ENCODE results near the gene DDX20. TPM values are rescaled to one million over a fixed set of nuclear protein-coding genes. Genes with fewer than 3 reads are reported as not detected.

DDX20 gene
- total RNA-seq, 1 donor from 2014 or later: 15.4 TPM

DNA sequence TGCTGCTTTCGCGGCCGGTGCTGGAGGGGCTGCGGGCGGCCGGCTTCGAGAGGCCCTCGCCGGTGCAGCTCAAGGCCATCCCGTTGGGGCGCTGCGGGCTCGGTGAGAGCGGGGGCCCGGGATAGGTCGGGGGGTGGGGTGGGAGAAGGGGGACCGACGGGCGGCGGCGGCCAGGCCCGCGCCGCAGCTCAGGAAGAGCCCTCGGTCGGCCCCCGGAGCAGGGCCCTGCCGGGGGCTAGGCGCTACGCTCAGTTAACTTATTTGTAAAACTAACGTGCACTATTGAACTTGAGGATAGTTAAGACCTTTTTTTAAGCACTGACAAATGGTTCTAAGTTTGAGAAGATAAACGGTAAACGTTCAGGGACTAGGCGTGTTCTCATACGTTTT, 418 bp downstream of the DDX20 start:
- Histone ChIP-seq H3K79me2 (ENCODE audit: insufficient read depth, low read length) (peaks cover 41% of the 10 kb centered on the region), H3K4me3 (ENCODE audit: insufficient read depth, low read depth, low read length) (peak overlapping the region; percentile 90), H3K27me3 (ENCODE audit: insufficient read depth, low read length) (no peaks in the 10 kb centered on the region), H3K4me1 (ENCODE audit: insufficient read depth, low read length) (peaks cover 16% of the 10 kb centered on the region), H4K20me1 (ENCODE audit: insufficient read depth, low read length) (peaks cover 13% of the 10 kb centered on the region), H3K9ac (ENCODE audit: low read length) (peak overlapping the region; percentile 94), H3K9me3 (ENCODE audit: insufficient read depth, low read depth, low read length) (no peaks in the 10 kb centered on the region), H3K36me3 (ENCODE audit: insufficient read depth, low read length) (peaks cover 13% of the 10 kb centered on the region), H2AFZ (ENCODE audit: low read depth, low read length) (peak overlapping the region; percentile 97), H3K27ac (ENCODE audit: low read depth, low read length) (peak overlapping the region; percentile 93), H3K4me2 (ENCODE audit: low read length) (peak overlapping the region; percentile 98)
- DNase-seq (ENCODE audit: low read depth) (no peak), FAIRE-seq (no peak)
- no peaks in the 10 kb centered on the region for H3K36me3 Mint-ChIP-seq (ENCODE audit: low read depth, unreplicated experiment)
- no peak for TF ChIP-seq EZH2 (IDR thresholded peaks at IDR 0.05; ENCODE audit: insufficient read depth, low read length)
- TF ChIP-seq, protein P1, sequence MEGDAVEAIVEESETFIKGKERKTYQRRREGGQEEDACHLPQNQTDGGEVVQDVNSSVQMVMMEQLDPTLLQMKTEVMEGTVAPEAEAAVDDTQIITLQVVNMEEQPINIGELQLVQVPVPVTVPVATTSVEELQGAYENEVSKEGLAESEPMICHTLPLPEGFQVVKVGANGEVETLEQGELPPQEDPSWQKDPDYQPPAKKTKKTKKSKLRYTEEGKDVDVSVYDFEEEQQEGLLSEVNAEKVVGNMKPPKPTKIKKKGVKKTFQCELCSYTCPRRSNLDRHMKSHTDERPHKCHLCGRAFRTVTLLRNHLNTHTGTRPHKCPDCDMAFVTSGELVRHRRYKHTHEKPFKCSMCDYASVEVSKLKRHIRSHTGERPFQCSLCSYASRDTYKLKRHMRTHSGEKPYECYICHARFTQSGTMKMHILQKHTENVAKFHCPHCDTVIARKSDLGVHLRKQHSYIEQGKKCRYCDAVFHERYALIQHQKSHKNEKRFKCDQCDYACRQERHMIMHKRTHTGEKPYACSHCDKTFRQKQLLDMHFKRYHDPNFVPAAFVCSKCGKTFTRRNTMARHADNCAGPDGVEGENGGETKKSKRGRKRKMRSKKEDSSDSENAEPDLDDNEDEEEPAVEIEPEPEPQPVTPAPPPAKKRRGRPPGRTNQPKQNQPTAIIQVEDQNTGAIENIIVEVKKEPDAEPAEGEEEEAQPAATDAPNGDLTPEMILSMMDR (IDR thresholded peaks at IDR 0.05; ENCODE audit: insufficient read depth, low read depth, low read length): no peak
- H3K27ac Mint-ChIP-seq (ENCODE audit: unreplicated experiment): peak overlapping the region; percentile 72
- H3K9me3 Mint-ChIP-seq (ENCODE audit: unreplicated experiment): no peaks in the 10 kb centered on the region
- H3K27me3 Mint-ChIP-seq (ENCODE audit: low read depth, unreplicated experiment): peaks cover 4% of the 10 kb centered on the region
- peak overlapping the region; percentile 92 for H3K4me3 Mint-ChIP-seq (ENCODE audit: unreplicated experiment)
- H3K4me1 Mint-ChIP-seq (ENCODE audit: low read depth, unreplicated experiment): peaks cover 7% of the 10 kb centered on the region

DNA sequence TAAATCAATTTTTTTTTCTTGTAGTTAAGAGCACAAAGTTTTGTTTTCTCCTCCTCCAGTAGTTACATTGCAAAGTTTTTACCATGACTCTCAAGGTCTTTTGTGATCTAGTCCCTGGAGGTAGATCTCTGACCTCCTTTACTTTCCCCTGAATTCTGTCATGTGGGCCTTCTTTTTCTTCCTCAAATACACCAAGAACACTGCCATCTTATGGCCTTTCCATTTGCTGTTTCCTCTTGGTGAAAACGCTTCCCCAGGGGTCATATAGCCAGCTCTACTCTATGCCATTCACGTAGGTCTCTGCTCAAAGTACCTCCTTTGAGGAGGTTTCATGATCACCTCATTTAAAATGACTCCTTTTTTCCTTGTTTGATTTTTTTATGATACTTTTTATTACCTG, 2.7 kb downstream of the DDX20 start:
- Histone ChIP-seq H3K4me2 (ENCODE audit: low read length) (no peak overlapping the region), H3K27me3 (ENCODE audit: insufficient read depth, low read length) (no peaks in the 10 kb centered on the region), H3K4me3 (ENCODE audit: insufficient read depth, low read depth, low read length) (no peak overlapping the region), H3K36me3 (ENCODE audit: insufficient read depth, low read length) (peaks cover 21% of the 10 kb centered on the region), H4K20me1 (ENCODE audit: insufficient read depth, low read length) (peaks cover 13% of the 10 kb centered on the region), H3K27ac (ENCODE audit: low read depth, low read length) (no peak overlapping the region), H3K79me2 (ENCODE audit: insufficient read depth, low read length) (peaks cover 41% of the 10 kb centered on the region), H3K9ac (ENCODE audit: low read length) (no peak overlapping the region), H3K9me3 (ENCODE audit: insufficient read depth, low read depth, low read length) (no peaks in the 10 kb centered on the region), H2AFZ (ENCODE audit: low read depth, low read length) (no peak overlapping the region), H3K4me1 (ENCODE audit: insufficient read depth, low read length) (peaks cover 16% of the 10 kb centered on the region)
- peak overlapping the region; percentile 2 for H3K4me3 Mint-ChIP-seq (ENCODE audit: unreplicated experiment)
- H3K27ac Mint-ChIP-seq (ENCODE audit: unreplicated experiment): no peak overlapping the region
- H3K27me3 Mint-ChIP-seq (ENCODE audit: low read depth, unreplicated experiment): no peaks in the 10 kb centered on the region
- TF ChIP-seq, protein P1 (IDR thresholded peaks at IDR 0.05; ENCODE audit: insufficient read depth, low read depth, low read length): no peak
- no peak for TF ChIP-seq EZH2 (IDR thresholded peaks at IDR 0.05; ENCODE audit: insufficient read depth, low read length)
- H3K4me1 Mint-ChIP-seq (ENCODE audit: low read depth, unreplicated experiment): peaks cover 7% of the 10 kb centered on the region
- FAIRE-seq (no peak), DNase-seq (ENCODE audit: low read depth) (no peak)
- no peaks in the 10 kb centered on the region for H3K9me3 Mint-ChIP-seq (ENCODE audit: unreplicated experiment)
- H3K36me3 Mint-ChIP-seq (ENCODE audit: low read depth, unreplicated experiment): peaks cover 3% of the 10 kb centered on the region

DNA sequence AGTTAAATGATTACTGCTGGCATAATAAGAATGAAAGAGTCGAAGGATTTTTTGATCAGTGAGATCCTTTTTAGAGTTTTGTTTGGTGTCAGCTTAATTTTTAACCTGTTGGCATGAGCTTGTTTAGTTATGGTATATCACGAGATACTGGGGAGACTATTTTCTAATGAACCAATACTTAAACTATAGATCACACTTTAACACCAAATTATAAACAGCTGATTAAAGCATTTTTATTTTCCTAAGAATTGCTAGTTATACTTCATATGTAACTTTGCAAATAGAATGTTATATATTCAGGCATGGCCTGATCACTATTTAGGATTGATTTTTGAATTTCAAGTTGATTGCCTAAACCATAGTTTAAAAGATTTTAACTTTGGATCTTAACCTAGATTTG, 6.0 kb downstream of the DDX20 start:
- no peak for DNase-seq (ENCODE audit: low read depth)
- no peak overlapping the region for H3K4me3 ChIP-seq (ENCODE audit: insufficient read depth, low read depth, low read length)
- no peak overlapping the region for H3K27ac ChIP-seq (ENCODE audit: low read depth, low read length)
- H3K4me1 ChIP-seq (ENCODE audit: insufficient read depth, low read length): peaks cover 4% of the 10 kb centered on the region
- H3K27ac Mint-ChIP-seq (ENCODE audit: unreplicated experiment): no peak overlapping the region
- no peaks in the 10 kb centered on the region for H3K9me3 Mint-ChIP-seq (ENCODE audit: unreplicated experiment)
- no peak overlapping the region for H3K4me3 Mint-ChIP-seq (ENCODE audit: unreplicated experiment)
- no peak overlapping the region for H2AFZ ChIP-seq (ENCODE audit: low read depth, low read length)
- no peak overlapping the region for H3K9ac ChIP-seq (ENCODE audit: low read length)
- peaks cover 30% of the 10 kb centered on the region for H3K79me2 ChIP-seq (ENCODE audit: insufficient read depth, low read length)
- H3K4me2 ChIP-seq (ENCODE audit: low read length): no peak overlapping the region
- no peaks in the 10 kb centered on the region for H3K27me3 Mint-ChIP-seq (ENCODE audit: low read depth, unreplicated experiment)
- H3K36me3 ChIP-seq (ENCODE audit: insufficient read depth, low read length): peaks cover 38% of the 10 kb centered on the region
- no peaks in the 10 kb centered on the region for H3K9me3 ChIP-seq (ENCODE audit: insufficient read depth, low read depth, low read length)
- peaks cover 16% of the 10 kb centered on the region for H4K20me1 ChIP-seq (ENCODE audit: insufficient read depth, low read length)
- no peaks in the 10 kb centered on the region for H3K27me3 ChIP-seq (ENCODE audit: insufficient read depth, low read length)
- peaks cover 6% of the 10 kb centered on the region for H3K36me3 Mint-ChIP-seq (ENCODE audit: low read depth, unreplicated experiment)
- H3K4me1 Mint-ChIP-seq (ENCODE audit: low read depth, unreplicated experiment): peaks cover 1% of the 10 kb centered on the region
- TF ChIP-seq, protein P1 (IDR thresholded peaks at IDR 0.05; ENCODE audit: insufficient read depth, low read depth, low read length): no peak
- TF ChIP-seq EZH2 (IDR thresholded peaks at IDR 0.05; ENCODE audit: insufficient read depth, low read length): no peak
- no peak for FAIRE-seq

Measured in astrocyte (in vitro differentiated cells and primary cell).